Measurements from ENCODE around the gene GANC. TPM values are rescaled to one million over a fixed set of nuclear protein-coding genes. Genes with fewer than 3 reads are reported as not detected.

Gene GANC
- total and polyA plus RNA-seq, 10 donors: 7.4 to 65.9 (median 42.3) TPM

DNA sequence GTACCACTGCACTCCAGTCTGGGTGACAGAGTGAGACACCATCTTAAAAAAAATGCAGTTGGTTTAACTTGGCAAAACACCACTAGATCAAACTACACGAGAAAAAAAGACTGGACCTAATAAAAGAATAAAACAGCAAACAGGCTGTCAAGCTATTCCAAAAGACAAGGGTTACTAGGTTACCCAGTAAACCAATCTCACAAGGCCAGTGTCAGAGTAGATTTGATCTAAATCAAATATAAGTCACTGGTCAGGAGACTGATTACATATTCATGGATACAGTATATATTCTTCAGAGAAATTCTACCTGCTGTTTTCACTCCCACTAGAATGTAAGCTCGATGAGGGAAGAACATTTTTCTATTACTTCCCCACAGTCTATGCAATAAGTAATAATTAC lies 2.5 kb upstream of the GANC start:
- no peaks in the 10 kb centered on the region for H3K9me3 ChIP-seq
- H3K4me1 ChIP-seq: peaks cover 22 to 64% (median 49%) of the 10 kb centered on the region in 6 donors
- intact Hi-C loops (cut with DNase I; ENCODE audit: low total_unique reads): no loop called here
- WGBS, 5 donors: 46 to 50% (median 47%) methylated on average over 2 of the region's 2 CpGs
- H3K27ac ChIP-seq: no peak overlapping the region
- TF ChIP-seq, protein P1, sequence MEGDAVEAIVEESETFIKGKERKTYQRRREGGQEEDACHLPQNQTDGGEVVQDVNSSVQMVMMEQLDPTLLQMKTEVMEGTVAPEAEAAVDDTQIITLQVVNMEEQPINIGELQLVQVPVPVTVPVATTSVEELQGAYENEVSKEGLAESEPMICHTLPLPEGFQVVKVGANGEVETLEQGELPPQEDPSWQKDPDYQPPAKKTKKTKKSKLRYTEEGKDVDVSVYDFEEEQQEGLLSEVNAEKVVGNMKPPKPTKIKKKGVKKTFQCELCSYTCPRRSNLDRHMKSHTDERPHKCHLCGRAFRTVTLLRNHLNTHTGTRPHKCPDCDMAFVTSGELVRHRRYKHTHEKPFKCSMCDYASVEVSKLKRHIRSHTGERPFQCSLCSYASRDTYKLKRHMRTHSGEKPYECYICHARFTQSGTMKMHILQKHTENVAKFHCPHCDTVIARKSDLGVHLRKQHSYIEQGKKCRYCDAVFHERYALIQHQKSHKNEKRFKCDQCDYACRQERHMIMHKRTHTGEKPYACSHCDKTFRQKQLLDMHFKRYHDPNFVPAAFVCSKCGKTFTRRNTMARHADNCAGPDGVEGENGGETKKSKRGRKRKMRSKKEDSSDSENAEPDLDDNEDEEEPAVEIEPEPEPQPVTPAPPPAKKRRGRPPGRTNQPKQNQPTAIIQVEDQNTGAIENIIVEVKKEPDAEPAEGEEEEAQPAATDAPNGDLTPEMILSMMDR (IDR thresholded peaks at IDR 0.05 in 8 of 11, conservative IDR thresholded peaks at IDR 0.05 in 3 of 11): no peak
- TF ChIP-seq POLR2A (IDR thresholded peaks at IDR 0.05): no peak
- no peak for TF ChIP-seq POLR2AphosphoS5 (IDR thresholded peaks at IDR 0.05)
- no peaks in the 10 kb centered on the region for H3K27me3 ChIP-seq (replicated peaks in 1 of 7)
- no peak for DNase-seq
- no peak overlapping the region for H3K4me3 ChIP-seq
- H3K36me3 ChIP-seq: peaks cover 0 to 34% (median 24%) of the 10 kb centered on the region in 6 donors

DNA sequence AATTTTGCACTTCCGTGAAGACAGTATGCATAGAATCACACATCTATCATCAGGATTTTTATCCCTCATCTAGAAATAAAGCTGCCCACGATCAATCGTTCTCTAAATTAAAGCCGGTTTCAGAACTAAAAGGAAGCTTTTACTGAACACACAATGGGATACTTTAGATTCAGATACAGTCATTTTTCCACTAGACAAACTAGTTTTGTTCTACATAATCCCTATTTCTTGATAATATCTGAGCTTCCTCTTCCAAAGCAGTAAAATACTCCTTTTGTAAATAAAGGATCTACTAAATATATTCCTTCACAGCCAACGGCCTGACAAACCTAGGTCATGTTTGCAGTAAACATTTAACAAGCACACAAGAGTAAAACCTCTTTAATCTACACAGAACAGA lies 2.0 kb upstream of the GANC start:
- Histone ChIP-seq H3K9me3 (no peaks in the 10 kb centered on the region), H3K27ac (no peak overlapping the region), H3K4me1 (peaks cover 23 to 68% (median 53%) of the 10 kb centered on the region in 6 donors), H3K36me3 (peaks cover 0 to 30% (median 20%) of the 10 kb centered on the region in 6 donors), H3K4me3 (no peak overlapping the region), H3K27me3 (replicated peaks in 1 of 7) (no peaks in the 10 kb centered on the region)
- intact Hi-C loops (cut with DNase I; ENCODE audit: low total_unique reads): no loop called here
- WGBS, 5 donors: 73 to 84% (median 79%) methylated on average over 5 of the region's 5 CpGs
- TF ChIP-seq, protein P1 (IDR thresholded peaks at IDR 0.05 in 8 of 11, conservative IDR thresholded peaks at IDR 0.05 in 3 of 11): no peak
- TF ChIP-seq POLR2A (IDR thresholded peaks at IDR 0.05) (no peak), POLR2AphosphoS5 (IDR thresholded peaks at IDR 0.05) (no peak)
- DNase-seq: no peak

DNA sequence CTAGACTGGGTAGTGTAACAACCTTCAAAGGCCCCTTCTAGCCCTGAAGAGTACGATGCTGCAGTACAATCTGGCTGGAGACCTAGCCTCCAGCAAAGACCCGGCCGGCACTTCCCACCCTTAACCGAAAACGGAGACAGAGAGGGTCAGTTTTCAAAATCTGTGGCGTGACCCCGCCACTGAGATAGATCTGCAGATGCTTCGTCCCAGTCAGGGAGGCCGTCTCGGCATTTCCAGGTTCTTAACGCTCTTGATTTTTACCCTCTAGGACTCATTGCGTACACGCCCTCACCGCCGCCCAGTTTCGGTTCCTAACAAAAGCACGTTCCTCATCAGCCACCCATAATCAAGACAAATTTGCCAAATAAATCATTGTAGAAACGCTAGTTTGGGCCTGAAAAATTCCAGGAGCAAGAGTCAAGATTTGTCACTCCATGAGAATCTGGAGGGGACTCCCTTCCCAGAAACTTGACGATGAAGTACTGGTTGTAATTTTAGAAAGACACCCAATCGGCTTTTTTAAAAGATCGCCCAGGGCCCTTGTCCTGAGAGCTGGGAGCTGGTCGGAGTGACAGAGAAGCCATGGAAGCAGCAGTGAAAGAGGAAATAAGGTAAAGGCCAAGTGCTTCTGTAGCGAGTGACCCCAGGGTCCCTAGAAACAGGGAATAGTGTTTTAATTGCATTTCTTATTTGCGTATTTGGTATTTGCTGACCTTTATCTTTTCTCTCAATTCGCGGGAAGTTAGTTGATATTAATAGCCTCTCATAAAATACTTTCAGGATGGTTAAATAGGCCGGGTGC lies 1.1 kb downstream of the GANC start:
- peaks cover 26 to 72% (median 54%) of the 10 kb centered on the region in 6 donors for H3K4me1 ChIP-seq
- WGBS, 5 donors: 4 to 9% (median 5%) methylated on average over 23 to 27 of the region's 27 CpGs
- peak overlapping the region; percentile 58 to 81 (median 72) for H3K4me3 ChIP-seq
- peaks cover 0 to 24% (median 9%) of the 10 kb centered on the region in 6 donors for H3K36me3 ChIP-seq
- peak; percentile 93 for DNase-seq
- H3K27me3 ChIP-seq (replicated peaks in 1 of 7): no peaks in the 10 kb centered on the region
- intact Hi-C loops (cut with DNase I; ENCODE audit: low total_unique reads): no loop called here
- TF ChIP-seq, protein P1 (IDR thresholded peaks at IDR 0.05 in 8 of 11, conservative IDR thresholded peaks at IDR 0.05 in 3 of 11): no peak
- TF ChIP-seq POLR2A (IDR thresholded peaks at IDR 0.05) (no peak), POLR2AphosphoS5 (IDR thresholded peaks at IDR 0.05) (no peak)
- H3K27ac ChIP-seq: peak overlapping the region; percentile 95 to 99 (median 98)
- no peaks in the 10 kb centered on the region for H3K9me3 ChIP-seq

DNA sequence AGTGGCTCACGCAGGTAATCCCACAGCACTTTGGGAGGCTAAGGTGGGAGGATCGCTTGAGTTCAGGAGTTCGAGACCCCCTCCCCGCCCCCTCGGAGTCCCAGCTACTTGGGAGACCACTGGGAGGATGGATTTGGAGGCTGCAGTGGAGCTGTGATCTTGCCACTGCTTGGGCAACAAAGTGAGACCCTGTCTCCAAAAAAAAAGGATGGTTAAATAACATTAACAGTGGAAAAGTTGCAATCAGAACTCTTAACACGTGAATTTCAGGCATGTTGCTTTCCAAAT lies 1.6 kb downstream of the GANC start:
- Histone ChIP-seq H3K27me3 (replicated peaks in 1 of 7) (no peaks in the 10 kb centered on the region), H3K4me1 (peaks cover 26 to 73% (median 53%) of the 10 kb centered on the region in 6 donors), H3K4me3 (peak overlapping the region; percentile 58 to 81 (median 72)), H3K36me3 (peaks cover 0 to 30% (median 14%) of the 10 kb centered on the region in 6 donors), H3K9me3 (no peaks in the 10 kb centered on the region), H3K27ac (peak overlapping the region; percentile 95 to 99 (median 98))
- intact Hi-C loops (cut with DNase I; ENCODE audit: low total_unique reads): no loop called here
- DNase-seq: no peak
- TF ChIP-seq, protein P1 (IDR thresholded peaks at IDR 0.05 in 8 of 11, conservative IDR thresholded peaks at IDR 0.05 in 3 of 11): no peak
- 50 to 69% (median 60%) methylated on average over 6 of the region's 6 CpGs for WGBS, 5 donors
